ENCODE measurements around the gene RABAC1.

The RABAC1 gene

GRCh38 chr19:41995959-41996797 is 37.1 kb upstream of the RABAC1 start:
- TF ChIP-seq, protein P1, sequence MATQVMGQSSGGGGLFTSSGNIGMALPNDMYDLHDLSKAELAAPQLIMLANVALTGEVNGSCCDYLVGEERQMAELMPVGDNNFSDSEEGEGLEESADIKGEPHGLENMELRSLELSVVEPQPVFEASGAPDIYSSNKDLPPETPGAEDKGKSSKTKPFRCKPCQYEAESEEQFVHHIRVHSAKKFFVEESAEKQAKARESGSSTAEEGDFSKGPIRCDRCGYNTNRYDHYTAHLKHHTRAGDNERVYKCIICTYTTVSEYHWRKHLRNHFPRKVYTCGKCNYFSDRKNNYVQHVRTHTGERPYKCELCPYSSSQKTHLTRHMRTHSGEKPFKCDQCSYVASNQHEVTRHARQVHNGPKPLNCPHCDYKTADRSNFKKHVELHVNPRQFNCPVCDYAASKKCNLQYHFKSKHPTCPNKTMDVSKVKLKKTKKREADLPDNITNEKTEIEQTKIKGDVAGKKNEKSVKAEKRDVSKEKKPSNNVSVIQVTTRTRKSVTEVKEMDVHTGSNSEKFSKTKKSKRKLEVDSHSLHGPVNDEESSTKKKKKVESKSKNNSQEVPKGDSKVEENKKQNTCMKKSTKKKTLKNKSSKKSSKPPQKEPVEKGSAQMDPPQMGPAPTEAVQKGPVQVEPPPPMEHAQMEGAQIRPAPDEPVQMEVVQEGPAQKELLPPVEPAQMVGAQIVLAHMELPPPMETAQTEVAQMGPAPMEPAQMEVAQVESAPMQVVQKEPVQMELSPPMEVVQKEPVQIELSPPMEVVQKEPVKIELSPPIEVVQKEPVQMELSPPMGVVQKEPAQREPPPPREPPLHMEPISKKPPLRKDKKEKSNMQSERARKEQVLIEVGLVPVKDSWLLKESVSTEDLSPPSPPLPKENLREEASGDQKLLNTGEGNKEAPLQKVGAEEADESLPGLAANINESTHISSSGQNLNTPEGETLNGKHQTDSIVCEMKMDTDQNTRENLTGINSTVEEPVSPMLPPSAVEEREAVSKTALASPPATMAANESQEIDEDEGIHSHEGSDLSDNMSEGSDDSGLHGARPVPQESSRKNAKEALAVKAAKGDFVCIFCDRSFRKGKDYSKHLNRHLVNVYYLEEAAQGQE (IDR thresholded peaks at IDR 0.05; ENCODE audit: insufficient read depth in 1 of 2, low read depth in 2 of 2, low read length in 2 of 2) = 0 out of 4 replicates have a peak, but pooled peaks of 1 of the 2 experiments have one; percentile 1
- TF ChIP-seq POLR2AphosphoS5 (IDR thresholded peaks at IDR 0.05; ENCODE audit: low read depth, low read length) = no peak

DNA sequence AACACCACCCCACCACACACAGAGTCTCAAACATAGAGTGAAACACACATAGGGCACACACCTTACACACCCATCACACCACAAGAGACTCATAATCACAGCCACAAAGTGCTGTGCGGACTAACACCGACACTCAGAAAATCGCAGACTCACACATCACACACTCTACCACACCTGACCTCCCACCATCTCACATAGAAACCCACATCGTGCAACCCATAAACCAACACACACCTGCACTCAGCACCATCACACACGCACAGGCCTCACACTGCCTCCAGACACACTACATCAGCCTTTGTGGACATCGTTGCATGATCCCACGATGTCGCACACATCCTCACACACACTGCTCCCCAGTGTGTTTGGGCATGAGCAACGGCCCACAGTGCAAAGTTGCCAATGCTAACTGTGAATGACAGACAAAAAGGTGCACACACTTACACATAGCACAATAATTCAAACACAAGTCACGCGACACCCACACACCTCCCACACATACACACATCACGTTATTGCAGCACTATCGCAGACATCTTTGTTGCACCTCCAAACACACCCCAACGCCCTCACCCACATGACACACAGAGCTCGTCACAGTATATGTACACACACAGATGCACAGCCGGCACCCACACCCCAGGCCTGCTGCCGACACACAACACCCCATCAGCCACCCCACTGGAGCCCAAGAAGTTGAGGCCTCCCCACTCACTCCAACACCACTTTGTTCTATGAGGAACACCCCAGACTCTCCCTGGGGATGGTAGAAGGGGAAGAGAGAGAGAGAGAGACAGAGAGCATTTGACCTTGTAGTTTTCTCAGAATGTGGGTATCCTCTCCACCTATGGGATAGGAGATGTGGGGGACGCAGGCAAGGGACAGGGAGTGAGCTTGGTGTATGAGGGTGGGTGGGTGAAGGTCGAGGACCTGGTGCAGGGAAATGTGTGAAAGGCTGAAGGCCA is 36.2 kb upstream of the RABAC1 start:
- TF ChIP-seq, protein P1 (IDR thresholded peaks at IDR 0.05; ENCODE audit: insufficient read depth in 1 of 2, low read depth in 2 of 2, low read length in 2 of 2) = peak in 1 of 2 experiments; percentile 21; a peak in 1 of 4 replicates
- TF ChIP-seq SIN3A (IDR thresholded peaks at IDR 0.05; ENCODE audit: borderline replicate concordance, insufficient read depth, low read length) = no peak

GRCh38 chr19:41994521-41994971 is 35.4 kb upstream of the RABAC1 start:
- no peak for TF ChIP-seq POLR2AphosphoS5 (IDR thresholded peaks at IDR 0.05; ENCODE audit: low read depth, low read length)

GRCh38 chr19:41993612-41994483 is 34.7 kb upstream of the RABAC1 start, which contains the start of gene ATP1A3:
TSS of gene ATP1A3 (minus strand) at chr19:41994230. CDS start at chr19:41994076, 154 bp downstream.
- TF ChIP-seq, protein P1 (IDR thresholded peaks at IDR 0.05; ENCODE audit: insufficient read depth in 1 of 2, low read depth in 2 of 2, low read length in 2 of 2) = no peak
- no peak for TF ChIP-seq TAF1 (IDR thresholded peaks at IDR 0.05; ENCODE audit: borderline replicate concordance, insufficient read depth, low read length)
- TF ChIP-seq SIN3A (IDR thresholded peaks at IDR 0.05; ENCODE audit: borderline replicate concordance, insufficient read depth, low read length) = no peak
- TF ChIP-seq POLR2AphosphoS5 (IDR thresholded peaks at IDR 0.05; ENCODE audit: low read depth, low read length) = no peak
- TF ChIP-seq FOXP2 (optimal IDR thresholded peaks at IDR 0.05; ENCODE audit: borderline replicate concordance, extremely low read depth, extremely low read length, insufficient read depth) = no peak

DNA sequence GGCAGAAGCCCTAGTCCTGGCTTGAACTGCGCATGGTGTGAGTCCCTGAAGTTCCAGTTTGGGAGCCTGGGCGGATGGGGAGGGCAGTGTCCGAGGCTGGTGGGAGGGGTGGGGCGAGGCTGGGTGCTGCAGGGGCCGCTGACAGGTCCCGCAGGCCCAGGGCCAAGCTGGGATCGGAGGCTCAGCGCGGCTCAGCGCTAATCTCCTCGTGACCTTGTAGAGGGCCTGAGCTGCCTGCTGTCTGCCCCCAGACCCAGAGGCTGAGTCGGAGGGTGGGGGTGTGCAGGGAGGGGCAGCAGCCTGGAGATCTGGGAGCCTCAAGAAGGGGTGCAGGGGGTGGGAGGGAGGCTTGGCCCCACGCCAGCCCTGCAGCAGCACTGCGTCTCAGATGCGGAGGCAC is 31.9 kb upstream of the RABAC1 start:
- TF ChIP-seq TAF1 (IDR thresholded peaks at IDR 0.05; ENCODE audit: borderline replicate concordance, insufficient read depth, low read length) (no peak), FOXP2 (optimal IDR thresholded peaks at IDR 0.05; ENCODE audit: borderline replicate concordance, extremely low read depth, extremely low read length, insufficient read depth) (no peak)
